Tibial nerve (tissue), 4 donors: Measurements from ENCODE around the gene SUMO3.

Experiments
- EP300 ChIP-seq, 2 donors: sonication (generic); formaldehyde crosslinking; IDR thresholded peaks; one replicate each; pipeline ENCODE4 v1.6.1; 2017; ENCODE audit warnings: antibody characterized with exemption in 2 of 2, mild to moderate bottlenecking in 1 of 2
- POLR2A ChIP-seq, 2 donors: fragments of 450-650 bp; IDR thresholded peaks; one replicate each; pipeline ENCODE4 v1.6.1; 2017; ENCODE audit warnings: antibody characterized with exemption in 2 of 2, mild to moderate bottlenecking in 2 of 2, moderate library complexity in 2 of 2
- TF ChIP-seq, protein P1 (sequence below), 5 experiments: fragments of 200-600 bp in 3 of 5; fragments of 450-650 bp in 2 of 5; sonication (generic) in 3 of 5; IDR thresholded peaks; one replicate each; pipeline ENCODE4 v1.5.1; 2016 to 2019; ENCODE audit warnings: antibody characterized with exemption in 5 of 5, mild to moderate bottlenecking in 3 of 5, moderate library complexity in 2 of 5

DNA sequence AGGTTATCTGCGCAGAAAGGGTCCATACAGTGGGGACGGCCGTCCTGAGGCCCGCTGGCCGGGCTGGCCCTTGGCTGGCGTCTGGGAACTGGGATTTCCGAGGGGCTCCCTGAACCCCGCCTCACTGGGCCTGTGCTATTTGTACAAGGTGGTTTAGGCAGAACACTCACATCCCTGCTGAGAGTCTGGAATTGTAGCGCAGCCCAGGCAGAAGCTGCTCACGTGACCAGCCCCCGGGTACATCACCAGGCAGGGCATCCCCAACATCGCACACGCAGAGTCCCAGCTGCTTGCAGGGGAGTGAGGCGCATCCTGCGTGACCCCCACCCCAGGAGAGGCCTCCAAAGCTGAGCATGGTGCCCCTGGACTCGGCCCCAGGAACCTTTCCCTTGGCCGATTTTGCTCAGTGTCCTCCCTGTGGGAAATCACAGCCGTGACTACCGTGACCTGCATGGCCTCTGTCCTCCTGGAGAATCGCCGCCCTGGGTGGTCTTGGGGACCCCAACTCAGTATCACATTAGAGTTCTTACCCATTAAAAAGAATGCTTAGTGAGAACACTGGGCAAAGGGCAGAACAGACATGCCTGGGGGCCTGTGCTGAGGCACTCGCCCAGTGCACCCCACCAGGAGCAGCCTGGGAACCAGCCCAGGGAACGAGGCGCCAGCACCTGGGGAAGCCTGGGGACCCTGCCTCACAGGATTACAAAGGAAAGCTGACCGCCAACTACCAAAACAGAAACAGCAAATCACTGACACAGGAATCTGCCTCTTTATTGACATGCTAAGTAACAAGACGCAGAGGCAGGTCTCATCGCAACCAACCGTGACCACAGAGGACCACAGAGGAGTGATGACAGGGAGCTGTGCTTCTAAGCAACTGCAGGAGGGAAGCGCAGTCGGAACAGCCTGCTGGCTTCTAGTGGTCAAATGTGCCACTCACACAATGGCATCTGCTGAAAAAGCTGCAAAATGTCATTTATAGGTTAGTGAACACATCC lies 49.7 kb downstream of the SUMO3 start:
- TF ChIP-seq, protein P1, sequence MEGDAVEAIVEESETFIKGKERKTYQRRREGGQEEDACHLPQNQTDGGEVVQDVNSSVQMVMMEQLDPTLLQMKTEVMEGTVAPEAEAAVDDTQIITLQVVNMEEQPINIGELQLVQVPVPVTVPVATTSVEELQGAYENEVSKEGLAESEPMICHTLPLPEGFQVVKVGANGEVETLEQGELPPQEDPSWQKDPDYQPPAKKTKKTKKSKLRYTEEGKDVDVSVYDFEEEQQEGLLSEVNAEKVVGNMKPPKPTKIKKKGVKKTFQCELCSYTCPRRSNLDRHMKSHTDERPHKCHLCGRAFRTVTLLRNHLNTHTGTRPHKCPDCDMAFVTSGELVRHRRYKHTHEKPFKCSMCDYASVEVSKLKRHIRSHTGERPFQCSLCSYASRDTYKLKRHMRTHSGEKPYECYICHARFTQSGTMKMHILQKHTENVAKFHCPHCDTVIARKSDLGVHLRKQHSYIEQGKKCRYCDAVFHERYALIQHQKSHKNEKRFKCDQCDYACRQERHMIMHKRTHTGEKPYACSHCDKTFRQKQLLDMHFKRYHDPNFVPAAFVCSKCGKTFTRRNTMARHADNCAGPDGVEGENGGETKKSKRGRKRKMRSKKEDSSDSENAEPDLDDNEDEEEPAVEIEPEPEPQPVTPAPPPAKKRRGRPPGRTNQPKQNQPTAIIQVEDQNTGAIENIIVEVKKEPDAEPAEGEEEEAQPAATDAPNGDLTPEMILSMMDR (IDR thresholded peaks at IDR 0.05), result no peak
- TF ChIP-seq POLR2A (IDR thresholded peaks at IDR 0.05), result no peak
- no peak for TF ChIP-seq EP300 (IDR thresholded peaks at IDR 0.05)
